IMR-90 (cell line): ENCODE data around the gene CIART. TPM values are rescaled to one million over a fixed set of nuclear protein-coding genes. Genes with fewer than 3 reads are reported as not detected.

ENCODE experiments used
- ATAC-seq: fragments of 200-7000 bp; cut with Tn5 transposase; 2 replicates; pipeline ENCODE4 v1.9.1; 2020; ENCODE audit warnings: low read depth, mild to moderate bottlenecking, moderate library complexity
- BruUV-seq: library from RNA; stranded (reverse); fragments of 400-500 nt; replicated peaks from 2 replicates; lab custom pipeline; 2021; lab: Mats Ljungman, UMichigan
- CTCF ChIA-PET: fragments of 300-600 bp; formaldehyde crosslinking; extraction: SDS; loops from one replicate; lab custom pipeline; 2021; ENCODE audit warnings: antibody characterized with exemption; lab: Yijun Ruan, JAX
- POLR2A ChIA-PET: fragments of 300-600 bp; sonication (Branson Sonifier 250); formaldehyde crosslinking; loops from one replicate; lab custom pipeline; 2022; ENCODE audit warnings: antibody characterized with exemption; ENCODE audit not compliant: unreplicated experiment; lab: Charles Lee
- DNase-seq: peaks from one replicate; pipeline ENCODE4 v3.0.0; 2013
- H2AFZ ChIP-seq: replicated peaks from 2 replicates; pipeline ENCODE3; 2013; ENCODE audit warnings: low read length, mild to moderate bottlenecking; ENCODE audit not compliant: poor library complexity
- H2AK5ac ChIP-seq: 2 replicates; pipeline ENCODE4 v1.6.1; 2013; ENCODE audit warnings: low read depth, low read length, inconsistent platforms
- H2AK9ac ChIP-seq: replicated peaks from 2 replicates; pipeline ENCODE3; 2013; ENCODE audit warnings: mild to moderate bottlenecking, low read depth, low read length, moderate library complexity; ENCODE audit not compliant: poor library complexity
- H2BK120ac ChIP-seq: 2 replicates; pipeline ENCODE4 v1.6.1; 2013; ENCODE audit warnings: low read depth, low read length, inconsistent platforms
- H2BK15ac ChIP-seq: 3 replicates; pipeline ENCODE4 v1.6.1; 2013; ENCODE audit warnings: low read depth, low read length, inconsistent platforms
- H2BK20ac ChIP-seq: 2 replicates; pipeline ENCODE4 v1.6.1; 2013; ENCODE audit warnings: low read depth, mild to moderate bottlenecking, inconsistent platforms, low read length, moderate library complexity
- H2BK5ac ChIP-seq: 2 replicates; pipeline ENCODE4 v1.6.1; 2013; ENCODE audit warnings: mild to moderate bottlenecking, low read depth, low read length, inconsistent platforms; ENCODE audit not compliant: poor library complexity, severe bottlenecking
- H3K14ac ChIP-seq: replicated peaks from 2 replicates; pipeline ENCODE4 v1.6.1; 2013; ENCODE audit warnings: low read depth, low read length, inconsistent platforms
- H3K18ac ChIP-seq: 2 replicates; pipeline ENCODE4 v1.6.1; 2013; ENCODE audit warnings: low read depth, low read length, control low read depth
- H3K23ac ChIP-seq: 2 replicates; pipeline ENCODE4 v1.6.1; 2013; ENCODE audit warnings: low read depth, low read length, inconsistent platforms
- H3K27ac ChIP-seq: 2 replicates; pipeline ENCODE4 v1.5.1; 2013; ENCODE audit warnings: mild to moderate bottlenecking, control low read depth, low read length; ENCODE audit not compliant: insufficient read depth
- H3K27me3 ChIP-seq: 2 replicates; pipeline ENCODE4 v1.6.1; 2013; ENCODE audit warnings: low read length; ENCODE audit not compliant: control insufficient read depth, insufficient read depth
- H3K36me3 ChIP-seq: 2 replicates; pipeline ENCODE4 v1.6.1; 2013; ENCODE audit warnings: low read length, mixed read lengths; ENCODE audit not compliant: control insufficient read depth, insufficient read depth
- H3K4ac ChIP-seq: 2 replicates; pipeline ENCODE4 v1.6.1; 2013; ENCODE audit warnings: low read depth, low read length, inconsistent platforms
- H3K4me1 ChIP-seq: 2 replicates; pipeline ENCODE4 v1.6.1; 2013; ENCODE audit warnings: low read length, mixed read lengths; ENCODE audit not compliant: control insufficient read depth, insufficient read depth
- H3K4me2 ChIP-seq: 2 replicates; pipeline ENCODE4 v1.6.1; 2013; ENCODE audit warnings: low read depth, mild to moderate bottlenecking, control low read depth, low read length, moderate library complexity
- H3K4me3 ChIP-seq: 2 replicates; pipeline ENCODE4 v1.5.1; 2013; ENCODE audit warnings: low read depth, mild to moderate bottlenecking, control low read depth, low read length, moderate library complexity; ENCODE audit not compliant: insufficient read depth
- H3K56ac ChIP-seq: 2 replicates; pipeline ENCODE4 v1.6.1; 2013; ENCODE audit warnings: low read length, inconsistent platforms; ENCODE audit not compliant: insufficient read depth; ENCODE audit errors: extremely low read depth
- H3K79me1 ChIP-seq, 2 experiments: 2 replicates each; pipeline ENCODE4 v1.6.1; 2013; ENCODE audit warnings: low read length in 2 of 2, inconsistent platforms in 1 of 2, low read depth in 1 of 2
- H3K9ac ChIP-seq: 2 replicates; pipeline ENCODE4 v1.6.1; 2013; ENCODE audit warnings: low read depth, low read length, control low read depth
- H3K9me1 ChIP-seq: 2 replicates; pipeline ENCODE4 v1.6.1; 2013; ENCODE audit warnings: low read length, inconsistent platforms; ENCODE audit not compliant: insufficient read depth
- H3K9me3 ChIP-seq: 2 replicates; pipeline ENCODE4 v1.6.1; 2013; ENCODE audit warnings: low read length; ENCODE audit not compliant: control insufficient read depth, insufficient read depth
- H4K20me1 ChIP-seq: 2 replicates; pipeline ENCODE4 v1.6.1; 2013; ENCODE audit warnings: low read length, inconsistent platforms; ENCODE audit not compliant: insufficient read depth
- H4K5ac ChIP-seq: 2 replicates; pipeline ENCODE4 v1.6.1; 2013; ENCODE audit warnings: mild to moderate bottlenecking, low read depth, low read length, control low read depth
- H4K8ac ChIP-seq, 2 experiments: 2 replicates each; pipeline ENCODE4 v1.6.1; 2013; ENCODE audit warnings: low read depth in 2 of 2, low read length in 2 of 2, control low read depth in 1 of 2, inconsistent platforms in 1 of 2
- H4K91ac ChIP-seq: 2 replicates; pipeline ENCODE4 v1.6.1; 2013; ENCODE audit warnings: low read depth, low read length, inconsistent platforms; ENCODE audit not compliant: insufficient read depth
- BHLHE40 ChIP-seq: fragments of 150-350 bp; IDR thresholded peaks from 2 replicates; pipeline ENCODE4 v1.6.1; 2016; ENCODE audit warnings: mild to moderate bottlenecking, low read depth, low read length
- CEBPB ChIP-seq: IDR thresholded peaks from 2 replicates; pipeline ENCODE4 v1.6.1; 2012; ENCODE audit warnings: low read depth, low read length, improper control_type of control experiment
- CHD1 ChIP-seq: IDR thresholded peaks from 2 replicates; pipeline ENCODE4 v1.6.1; 2012; ENCODE audit warnings: low read depth, low read length, improper control_type of control experiment
- FOS ChIP-seq: fragments of 150-350 bp; IDR thresholded peaks from 2 replicates; pipeline ENCODE4 v1.6.1; 2016; ENCODE audit warnings: low read depth, low read length
- NFE2L2 ChIP-seq: fragments of 150-350 bp; IDR thresholded peaks from 2 replicates; pipeline ENCODE4 v1.6.1; 2016; ENCODE audit warnings: low read depth, mild to moderate bottlenecking, low read length
- RAD21 ChIP-seq: IDR thresholded peaks from 2 replicates; pipeline ENCODE4 v1.6.1; 2012; ENCODE audit warnings: low read length, improper control_type of control experiment
- SMC3 ChIP-seq: fragments of 150-350 bp; IDR thresholded peaks from 2 replicates; pipeline ENCODE4 v1.6.1; 2016; ENCODE audit warnings: low read depth, mild to moderate bottlenecking, antibody characterized with exemption, low read length, moderate library complexity
- WGBS, 2 experiments: methylation state at CpG; one replicate each; pipeline versions ENCODE4 v1.1.5 to v1.1.7; 2013; ENCODE audit warnings: missing lambda C conversion rate in 2 of 2; ENCODE audit not compliant: insufficient read length in 1 of 2; ENCODE audit errors: extremely low coverage in 2 of 2; 5-methylcytosine and 5-hydroxymethylcytosine counted together
- dilution Hi-C: fragments of 300-500 bp; cut with HindIII; formaldehyde crosslinking; loops from one replicate; pipeline ENCODE4 v1.14.3; 2018; ENCODE audit warnings: low sequenced_read_pairs; ENCODE audit not compliant: unreplicated experiment
- in situ Hi-C: fragments of 300-500 bp; cut with MboI; formaldehyde crosslinking; loops from 3 replicates; pipeline ENCODE4 v1.14.3; 2019; ENCODE audit warnings: low sequenced_read_pairs, inconsistent platforms, mixed read lengths
- intact Hi-C: fragments of 100-400 bp; cut with micrococcal nuclease; formaldehyde crosslinking; loops from 2 replicates; pipeline ENCODE4 v1.10.0; 2022
- polyA plus RNA-seq, 3 experiments: library from polyadenylated mRNA; depleted of rRNA; stranded (reverse); fragments of >200 nt; gene quantifications; 2 replicates each; pipeline ENCODE4 v1.2.3, GENCODE V29; 2012; ENCODE audit warnings: low replicate concordance in 1 of 3
- total RNA-seq: library from RNA; depleted of rRNA; stranded (reverse); fragments of >200 nt; gene quantifications from 2 replicates; pipeline ENCODE4 v1.2.3, GENCODE V29; 2012
- TF ChIP-seq, protein P1 (sequence below): conservative IDR thresholded peaks from 2 replicates; pipeline ENCODE4 v1.5.1; 2012; ENCODE audit warnings: mild to moderate bottlenecking, low read depth, low read length, improper control_type of control experiment

Gene CIART
- total and polyA plus RNA-seq, 2 of the 4 experiments (the other 2 are of a cell fraction): 16.5 to 18.1 TPM

DNA sequence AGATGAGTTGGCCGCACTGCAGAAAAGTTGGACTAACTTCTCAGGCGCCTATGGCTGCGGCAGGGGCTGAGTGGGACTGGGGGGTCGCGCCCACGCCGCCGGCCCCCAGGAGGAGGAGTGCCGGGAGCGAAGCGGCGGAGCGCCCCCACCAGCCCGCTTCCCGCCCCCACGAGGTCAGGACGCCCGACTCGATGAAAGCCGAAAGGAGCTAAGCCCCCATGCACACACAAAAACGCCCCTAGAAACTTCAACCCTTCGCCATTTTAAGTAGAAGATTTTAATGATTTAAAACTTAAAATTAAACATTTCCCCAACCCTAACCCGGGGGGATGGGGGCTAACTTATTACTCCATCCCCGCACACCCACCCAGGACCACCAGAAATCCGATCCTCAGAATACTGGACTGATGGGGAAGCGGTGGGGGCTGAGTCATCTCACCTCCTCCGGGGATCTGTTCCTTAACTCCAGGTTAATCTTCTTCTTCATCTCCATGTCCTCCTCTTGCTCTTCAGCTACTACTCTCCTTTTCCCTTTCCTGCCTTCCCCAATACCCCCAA, 47.0 kb upstream of the CIART start:
- intact Hi-C loops: loop anchor here (5.0 kb wide), 1 partner anchor 47 kb away; the partner anchor contains the start of gene CIART
- no peak for TF ChIP-seq CEBPB
- no peak for TF ChIP-seq SMC3
- TF ChIP-seq RAD21: no peak
- no peak for TF ChIP-seq FOS
- no peak for TF ChIP-seq NFE2L2
- no peak for TF ChIP-seq CHD1
- TF ChIP-seq BHLHE40: no peak
- TF ChIP-seq, protein P1, sequence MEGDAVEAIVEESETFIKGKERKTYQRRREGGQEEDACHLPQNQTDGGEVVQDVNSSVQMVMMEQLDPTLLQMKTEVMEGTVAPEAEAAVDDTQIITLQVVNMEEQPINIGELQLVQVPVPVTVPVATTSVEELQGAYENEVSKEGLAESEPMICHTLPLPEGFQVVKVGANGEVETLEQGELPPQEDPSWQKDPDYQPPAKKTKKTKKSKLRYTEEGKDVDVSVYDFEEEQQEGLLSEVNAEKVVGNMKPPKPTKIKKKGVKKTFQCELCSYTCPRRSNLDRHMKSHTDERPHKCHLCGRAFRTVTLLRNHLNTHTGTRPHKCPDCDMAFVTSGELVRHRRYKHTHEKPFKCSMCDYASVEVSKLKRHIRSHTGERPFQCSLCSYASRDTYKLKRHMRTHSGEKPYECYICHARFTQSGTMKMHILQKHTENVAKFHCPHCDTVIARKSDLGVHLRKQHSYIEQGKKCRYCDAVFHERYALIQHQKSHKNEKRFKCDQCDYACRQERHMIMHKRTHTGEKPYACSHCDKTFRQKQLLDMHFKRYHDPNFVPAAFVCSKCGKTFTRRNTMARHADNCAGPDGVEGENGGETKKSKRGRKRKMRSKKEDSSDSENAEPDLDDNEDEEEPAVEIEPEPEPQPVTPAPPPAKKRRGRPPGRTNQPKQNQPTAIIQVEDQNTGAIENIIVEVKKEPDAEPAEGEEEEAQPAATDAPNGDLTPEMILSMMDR: no peak
- H2BK120ac ChIP-seq: peak overlapping the region; percentile 11; the same call in 1 of the 2 replicates
- ChIA-PET CTCF (no interaction called here), POLR2A (no interaction called here)
- H3K27me3 ChIP-seq: no peaks in the 10 kb centered on the region
- H2AK9ac ChIP-seq: peak overlapping the region; percentile 53
- peak overlapping the region; percentile 70 for H2BK5ac ChIP-seq
- no peaks in the 10 kb centered on the region for H3K9me3 ChIP-seq
- H4K91ac ChIP-seq: peak overlapping the region; percentile 7
- H3K9ac ChIP-seq: peak overlapping the region; percentile 95
- H3K36me3 ChIP-seq: no peaks in the 10 kb centered on the region
- peak overlapping the region; percentile 54 for H3K4me3 ChIP-seq
- H2AK5ac ChIP-seq: peak overlapping the region; percentile 72
- no peaks in the 10 kb centered on the region for H3K9me1 ChIP-seq
- H4K8ac ChIP-seq: peak overlapping the region; percentile 2 to 74
- H4K5ac ChIP-seq: peak overlapping the region; percentile 43; the same call in 1 of the 2 replicates
- H3K4me2 ChIP-seq: peak overlapping the region; percentile 64
- H3K4me1 ChIP-seq: 0 out of 2 replicates have a peak, but pooled peaks cover 3% of the 10 kb centered on the region
- dilution Hi-C loops: no loop called here
- H3K27ac ChIP-seq: peak overlapping the region; percentile 84
- ATAC-seq (peak; percentile 1), DNase-seq (no peak)
- peak overlapping the region; percentile 67 for H3K4ac ChIP-seq
- in situ Hi-C loops: no loop called here
- H3K14ac ChIP-seq: peak overlapping the region; percentile 97
- no peak overlapping the region for H2BK15ac ChIP-seq
- WGBS, 2 experiments: 7% methylated on average over 3 of the region's 27 CpGs; no CpG with 5 or more reads in 1 of the 2 experiments
- no peak overlapping the region for H2BK20ac ChIP-seq
- H3K18ac ChIP-seq: peak overlapping the region; percentile 30
- H3K23ac ChIP-seq: peak overlapping the region; percentile 43; the same call in 1 of the 2 replicates
- peaks cover 0 to 31% of the 10 kb centered on the region in 2 experiments; a peak in 2 of 4 replicates for H3K79me1 ChIP-seq
- H2AFZ ChIP-seq: peak overlapping the region; percentile 80
- H4K20me1 ChIP-seq: no peaks in the 10 kb centered on the region; the same call in 1 of the 2 replicates
- H3K56ac ChIP-seq: peak overlapping the region; percentile 82
- BruUV-seq: no TSS peak
